ENCODE measurements around the gene DDX23.

GRCh38 chr12:48818831-48819590 is 33.0 kb downstream of the DDX23 start:
- TF ChIP-seq EP300 (IDR thresholded peaks at IDR 0.05) (no peak), JUN (IDR thresholded peaks at IDR 0.05) (no peak), MAZ (IDR thresholded peaks at IDR 0.05; ENCODE audit: borderline replicate concordance, low read depth, low read length) (no peak), CTCF (IDR thresholded peaks at IDR 0.05) (peak; percentile 39), PHF8 (IDR thresholded peaks at IDR 0.05; ENCODE audit: borderline replicate concordance, low read depth) (no peak), BCL3 (IDR thresholded peaks at IDR 0.05) (no peak), USF2 (IDR thresholded peaks at IDR 0.05) (no peak)
